ENCODE data around the gene SIN3A. TPM values are rescaled to one million over a fixed set of nuclear protein-coding genes. Genes with fewer than 3 reads are reported as not detected.

The SIN3A gene
- total and polyA plus RNA-seq, 9 of the 15 experiments (the other 6 are each of a cell fraction or from before 2014, with no cell fraction given), result 11.1 to 70.3 (median 25.3) TPM

DNA sequence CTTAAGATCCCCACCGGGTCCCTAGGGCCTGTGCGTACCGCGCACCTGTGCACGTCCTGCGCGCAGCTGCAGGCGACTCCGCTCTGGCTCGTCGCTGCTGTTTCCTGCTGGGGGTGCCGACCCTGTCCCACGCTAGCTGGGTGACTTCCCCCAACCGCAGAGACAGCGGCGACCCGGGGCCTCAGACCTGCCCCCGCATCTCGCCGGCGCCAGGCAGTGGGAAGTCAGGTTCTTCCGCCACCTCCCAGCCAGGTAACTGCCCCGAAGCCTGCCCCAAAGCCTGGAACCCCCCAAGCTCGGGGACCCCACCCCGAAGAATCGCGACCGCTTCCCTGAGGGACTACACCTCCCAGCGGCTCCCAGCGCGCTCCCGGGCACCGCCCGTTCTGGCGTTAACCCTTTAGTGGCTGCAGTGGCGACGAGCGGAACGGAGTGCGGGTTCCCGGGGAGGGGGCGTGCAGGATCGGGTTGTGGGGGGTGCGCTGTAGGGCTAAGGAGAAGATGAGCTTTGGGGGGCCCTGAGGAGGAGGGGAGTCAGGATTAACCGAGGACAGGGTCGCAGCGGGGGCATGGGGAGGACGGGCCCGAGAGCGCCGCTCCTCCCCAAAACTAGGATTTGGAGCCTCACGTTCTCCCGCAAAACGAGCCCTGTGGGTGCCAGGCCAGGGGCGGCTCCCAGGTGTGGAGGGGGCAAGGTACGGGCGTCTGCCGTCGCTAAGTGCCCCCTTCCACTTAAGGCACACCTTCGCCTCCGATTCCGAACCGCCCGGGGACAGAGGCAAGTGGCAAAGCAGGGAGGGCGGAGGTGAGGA lies 104.1 kb downstream of the SIN3A start (continued):
- TF ChIP-seq, protein P1, sequence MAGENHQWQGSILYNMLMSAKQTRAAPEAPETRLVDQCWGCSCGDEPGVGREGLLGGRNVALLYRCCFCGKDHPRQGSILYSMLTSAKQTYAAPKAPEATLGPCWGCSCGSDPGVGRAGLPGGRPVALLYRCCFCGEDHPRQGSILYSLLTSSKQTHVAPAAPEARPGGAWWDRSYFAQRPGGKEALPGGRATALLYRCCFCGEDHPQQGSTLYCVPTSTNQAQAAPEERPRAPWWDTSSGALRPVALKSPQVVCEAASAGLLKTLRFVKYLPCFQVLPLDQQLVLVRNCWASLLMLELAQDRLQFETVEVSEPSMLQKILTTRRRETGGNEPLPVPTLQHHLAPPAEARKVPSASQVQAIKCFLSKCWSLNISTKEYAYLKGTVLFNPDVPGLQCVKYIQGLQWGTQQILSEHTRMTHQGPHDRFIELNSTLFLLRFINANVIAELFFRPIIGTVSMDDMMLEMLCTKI (IDR thresholded peaks at IDR 0.05; ENCODE audit: partially characterized antibody), result no peak
- TF ChIP-seq BHLHE40 (IDR thresholded peaks at IDR 0.05; ENCODE audit: low read length), result peak; percentile 14; the same call in 1 of the 2 replicates
- TF ChIP-seq FOS (IDR thresholded peaks at IDR 0.05; ENCODE audit: extremely low read depth, insufficient read length), result no peak

GRCh38 chr15:75346796-75347221 lies 104.7 kb downstream of the SIN3A start, which contains the start of gene NEIL1:
TSS of gene NEIL1 (plus strand) at chr15:75347039. CDS start at chr15:75348906, 1,867 bp downstream.
- peak within 1 kb of the TSS; percentile 61; the same call in 2 of the 3 replicates for H3K27ac ChIP-seq (ENCODE audit: extremely low read depth, low read depth, low read length)
- intact Hi-C loops (cut with micrococcal nuclease), result no loop called here
- TF ChIP-seq ARID3A (IDR thresholded peaks at IDR 0.05; ENCODE audit: borderline replicate concordance, low read depth, low read length) (no peak), ZNF707 (CRISPR knock-in tag; conservative IDR thresholded peaks at IDR 0.05) (no peak), EZH2 (IDR thresholded peaks at IDR 0.05; ENCODE audit: borderline replicate concordance, low read depth, low read length) (no peak), ZNF263 (CRISPR knock-in tag; IDR thresholded peaks at IDR 0.05; ENCODE audit: borderline replicate concordance) (no peak), GATAD2A (IDR thresholded peaks at IDR 0.05) (no peak), PATZ1 (CRISPR knock-in tag; IDR thresholded peaks at IDR 0.05; ENCODE audit: borderline replicate concordance) (no peak), ZNF766 (CRISPR knock-in tag; conservative IDR thresholded peaks at IDR 0.05) (0 out of 2 replicates have a peak, but pooled peaks have one; percentile 29), NFYB (IDR thresholded peaks at IDR 0.05; ENCODE audit: extremely low read depth, insufficient read length) (no peak), MLLT1 (IDR thresholded peaks at IDR 0.05) (peak in 1 of 2 experiments; percentile 69; a peak in 1 of 4 replicates)

More at GRCh38 chr15:75346796-75347221, 104.7 kb downstream of the SIN3A start, which contains the start of gene NEIL1:
- H4K20me1 ChIP-seq (replicated peaks; ENCODE audit: control insufficient read depth, insufficient read depth, low read length), result no peaks in the 10 kb centered on the region
- BruUV-seq (replicated peaks), result no TSS peak
- no peaks in the 10 kb centered on the region for H3K36me3 ChIP-seq (ENCODE audit: control insufficient read depth, insufficient read depth, low read length)
- no peak for ATAC-seq
- in situ Hi-C loops (cut with MboI), result no loop called here
- DNase-seq (ENCODE audit: extremely low read depth in 1 of 4, low spot score in 3 of 4), result peak in 1 of 4 experiments; percentile 16
- H3K4me3 ChIP-seq, result peak within 1 kb of the TSS; percentile 55
- peak within 1 kb of the TSS; percentile 95 for H2AFZ ChIP-seq (ENCODE audit: low read depth, low read length)
- H3K9me3 ChIP-seq (replicated peaks; ENCODE audit: control insufficient read depth, insufficient read depth, low read depth, low read length), result no peaks in the 10 kb centered on the region
- peak within 1 kb of the TSS; percentile 72 to 89 for H3K9ac ChIP-seq (ENCODE audit: insufficient read depth in 1 of 2, low read depth in 2 of 2, low read length in 2 of 2)
- H3K9me1 ChIP-seq (ENCODE audit: control insufficient read depth, insufficient read depth, low read length), result no peaks in the 10 kb centered on the region
- peak within 1 kb of the TSS; percentile 80 for H3K4me2 ChIP-seq (ENCODE audit: insufficient read depth, low read length)
- POLR2A ChIA-PET, result interaction anchor here (1.0 kb wide), 1 partner anchor 232 kb away, joined by 3 read pairs; the partner anchor contains the start of gene PTPN9
- CTCF ChIA-PET (ENCODE audit: low intra/inter-chr PET ratio), result no interaction called here
- H3K79me2 ChIP-seq (ENCODE audit: control insufficient read depth, insufficient read depth, low read length), result no peaks in the 10 kb centered on the region
- FAIRE-seq, result no peak
- WGBS (ENCODE audit: insufficient coverage, low coverage, missing lambda C conversion rate), result 75% methylated on average over 20 of the region's 20 CpGs
- H3K27me3 ChIP-seq (ENCODE audit: control insufficient read depth in 2 of 2, insufficient read depth in 2 of 2, low read length in 2 of 2), result no peaks in the 10 kb centered on the region
- peaks cover 4 to 25% of the 10 kb centered on the region in 2 experiments; a peak in 3 of 5 replicates for H3K4me1 ChIP-seq (replicated peaks in 1 of 2; ENCODE audit: control insufficient read depth in 2 of 2, insufficient read depth in 2 of 2, low read length in 2 of 2)

Measured in K562 (cell line).